ENCODE data around the gene E2F1.

GRCh38 chr20:33674294-33675135, 11.7 kb downstream of the E2F1 start, which contains the start of gene NECAB3:
- no peak for TF ChIP-seq EZH2 (IDR thresholded peaks at IDR 0.05; ENCODE audit: borderline replicate concordance, insufficient read depth, low read depth, low read length, poor library complexity, severe bottlenecking)
- TF ChIP-seq, protein P1, sequence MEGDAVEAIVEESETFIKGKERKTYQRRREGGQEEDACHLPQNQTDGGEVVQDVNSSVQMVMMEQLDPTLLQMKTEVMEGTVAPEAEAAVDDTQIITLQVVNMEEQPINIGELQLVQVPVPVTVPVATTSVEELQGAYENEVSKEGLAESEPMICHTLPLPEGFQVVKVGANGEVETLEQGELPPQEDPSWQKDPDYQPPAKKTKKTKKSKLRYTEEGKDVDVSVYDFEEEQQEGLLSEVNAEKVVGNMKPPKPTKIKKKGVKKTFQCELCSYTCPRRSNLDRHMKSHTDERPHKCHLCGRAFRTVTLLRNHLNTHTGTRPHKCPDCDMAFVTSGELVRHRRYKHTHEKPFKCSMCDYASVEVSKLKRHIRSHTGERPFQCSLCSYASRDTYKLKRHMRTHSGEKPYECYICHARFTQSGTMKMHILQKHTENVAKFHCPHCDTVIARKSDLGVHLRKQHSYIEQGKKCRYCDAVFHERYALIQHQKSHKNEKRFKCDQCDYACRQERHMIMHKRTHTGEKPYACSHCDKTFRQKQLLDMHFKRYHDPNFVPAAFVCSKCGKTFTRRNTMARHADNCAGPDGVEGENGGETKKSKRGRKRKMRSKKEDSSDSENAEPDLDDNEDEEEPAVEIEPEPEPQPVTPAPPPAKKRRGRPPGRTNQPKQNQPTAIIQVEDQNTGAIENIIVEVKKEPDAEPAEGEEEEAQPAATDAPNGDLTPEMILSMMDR (IDR thresholded peaks at IDR 0.05), result no peak

All from B cell (primary cell).